ENCODE measurements around the gene ARHGAP19.

ARHGAP19 gene

DNA sequence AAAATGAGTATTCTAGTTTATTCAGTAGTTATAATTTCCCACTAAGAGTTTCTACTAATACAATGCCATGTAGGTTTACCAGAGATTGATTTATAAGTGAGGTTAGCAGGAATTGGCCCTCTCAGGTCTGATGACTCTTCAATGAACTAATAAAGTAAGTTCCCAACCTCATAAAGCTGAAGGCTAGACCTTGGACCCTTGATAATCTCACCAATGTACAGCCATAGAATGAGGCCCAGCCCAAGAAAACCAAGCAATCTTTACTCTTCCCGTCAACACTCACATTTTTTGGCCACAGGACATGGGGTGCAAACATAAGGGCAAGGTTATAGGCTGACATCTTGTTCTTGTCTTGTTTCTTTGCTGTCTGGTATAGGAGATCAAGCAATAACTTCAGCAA, 33.3 kb downstream of the ARHGAP19 start:
- DNase-seq (ENCODE audit: extremely low read depth, insufficient read length) = no peak
- Histone ChIP-seq H3K36me3 (ENCODE audit: control insufficient read depth, insufficient read depth, low read length) (peaks cover 3% of the 10 kb centered on the region), H3K27me3 (replicated peaks; ENCODE audit: control insufficient read depth, insufficient read depth, low read length) (no peaks in the 10 kb centered on the region), H3K4me3 (replicated peaks; ENCODE audit: low read depth, low read length) (no peak overlapping the region)
- TF ChIP-seq, protein P1, sequence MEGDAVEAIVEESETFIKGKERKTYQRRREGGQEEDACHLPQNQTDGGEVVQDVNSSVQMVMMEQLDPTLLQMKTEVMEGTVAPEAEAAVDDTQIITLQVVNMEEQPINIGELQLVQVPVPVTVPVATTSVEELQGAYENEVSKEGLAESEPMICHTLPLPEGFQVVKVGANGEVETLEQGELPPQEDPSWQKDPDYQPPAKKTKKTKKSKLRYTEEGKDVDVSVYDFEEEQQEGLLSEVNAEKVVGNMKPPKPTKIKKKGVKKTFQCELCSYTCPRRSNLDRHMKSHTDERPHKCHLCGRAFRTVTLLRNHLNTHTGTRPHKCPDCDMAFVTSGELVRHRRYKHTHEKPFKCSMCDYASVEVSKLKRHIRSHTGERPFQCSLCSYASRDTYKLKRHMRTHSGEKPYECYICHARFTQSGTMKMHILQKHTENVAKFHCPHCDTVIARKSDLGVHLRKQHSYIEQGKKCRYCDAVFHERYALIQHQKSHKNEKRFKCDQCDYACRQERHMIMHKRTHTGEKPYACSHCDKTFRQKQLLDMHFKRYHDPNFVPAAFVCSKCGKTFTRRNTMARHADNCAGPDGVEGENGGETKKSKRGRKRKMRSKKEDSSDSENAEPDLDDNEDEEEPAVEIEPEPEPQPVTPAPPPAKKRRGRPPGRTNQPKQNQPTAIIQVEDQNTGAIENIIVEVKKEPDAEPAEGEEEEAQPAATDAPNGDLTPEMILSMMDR (IDR thresholded peaks at IDR 0.05; ENCODE audit: insufficient read depth, low read length, poor library complexity, severe bottlenecking) = no peak

GRCh38 chr10:97256356-97256755, 36.1 kb downstream of the ARHGAP19 start:
- TF ChIP-seq, protein P1 (IDR thresholded peaks at IDR 0.05; ENCODE audit: insufficient read depth, low read length, poor library complexity, severe bottlenecking) = no peak
- no peak for DNase-seq (ENCODE audit: extremely low read depth, insufficient read length)
- peaks cover 3% of the 10 kb centered on the region for H3K36me3 ChIP-seq (ENCODE audit: control insufficient read depth, insufficient read depth, low read length)
- H3K27me3 ChIP-seq (replicated peaks; ENCODE audit: control insufficient read depth, insufficient read depth, low read length) = no peaks in the 10 kb centered on the region
- H3K4me3 ChIP-seq (replicated peaks; ENCODE audit: low read depth, low read length) = no peak overlapping the region

DNA sequence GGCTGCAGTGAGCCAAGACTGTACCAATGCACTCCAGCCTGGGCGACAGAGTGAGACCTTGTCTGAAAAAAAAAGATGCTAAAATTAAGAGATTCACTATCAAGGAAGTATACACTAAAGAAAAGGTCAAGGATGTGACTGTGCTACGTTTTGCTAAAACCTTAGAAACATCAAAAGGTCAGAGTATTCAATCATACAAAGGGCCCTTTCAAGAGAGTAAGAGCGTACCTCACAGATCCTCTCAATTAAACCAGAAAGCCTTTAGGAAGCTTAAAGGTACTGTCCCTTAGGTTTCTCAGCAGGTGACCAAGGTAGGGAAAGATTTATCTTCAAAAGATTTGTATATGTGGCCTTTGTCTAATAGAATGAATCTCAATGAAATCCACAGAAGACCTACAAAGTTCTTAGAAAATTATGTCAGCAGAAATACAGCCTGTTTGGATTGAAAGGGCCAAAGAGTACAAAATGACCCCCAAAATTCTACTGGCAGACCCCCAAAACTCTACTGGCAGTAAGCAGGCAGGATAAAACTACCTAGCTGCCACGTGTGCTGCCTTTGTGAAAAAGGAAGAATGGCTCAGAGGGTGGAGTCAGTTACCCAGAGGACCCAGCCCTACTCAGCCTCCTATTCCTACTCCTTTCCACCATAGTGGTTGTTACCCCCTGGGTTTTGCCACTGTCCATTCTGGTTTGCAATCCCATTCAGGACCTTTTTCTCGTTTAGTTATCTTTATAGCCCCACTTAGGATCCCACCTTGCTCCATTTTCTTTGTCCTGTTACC, 36.7 kb downstream of the ARHGAP19 start:
- H3K36me3 ChIP-seq (ENCODE audit: control insufficient read depth, insufficient read depth, low read length) = peaks cover 3% of the 10 kb centered on the region
- no peak for DNase-seq (ENCODE audit: extremely low read depth, insufficient read length)
- TF ChIP-seq, protein P1 (IDR thresholded peaks at IDR 0.05; ENCODE audit: insufficient read depth, low read length, poor library complexity, severe bottlenecking) = no peak
- H3K27me3 ChIP-seq (replicated peaks; ENCODE audit: control insufficient read depth, insufficient read depth, low read length) = no peaks in the 10 kb centered on the region
- no peak overlapping the region for H3K4me3 ChIP-seq (replicated peaks; ENCODE audit: low read depth, low read length)

GRCh38 chr10:97254694-97255093, 37.7 kb downstream of the ARHGAP19 start:
- no peaks in the 10 kb centered on the region for H3K27me3 ChIP-seq (replicated peaks; ENCODE audit: control insufficient read depth, insufficient read depth, low read length)
- no peak overlapping the region for H3K4me3 ChIP-seq (replicated peaks; ENCODE audit: low read depth, low read length)
- TF ChIP-seq, protein P1 (IDR thresholded peaks at IDR 0.05; ENCODE audit: insufficient read depth, low read length, poor library complexity, severe bottlenecking) = no peak
- H3K36me3 ChIP-seq (ENCODE audit: control insufficient read depth, insufficient read depth, low read length) = peaks cover 3% of the 10 kb centered on the region
- DNase-seq (ENCODE audit: extremely low read depth, insufficient read length) = no peak

GRCh38 chr10:97250952-97251351, 41.5 kb downstream of the ARHGAP19 start:
- Histone ChIP-seq H3K27me3 (replicated peaks; ENCODE audit: control insufficient read depth, insufficient read depth, low read length) (no peaks in the 10 kb centered on the region), H3K4me3 (replicated peaks; ENCODE audit: low read depth, low read length) (no peak overlapping the region), H3K36me3 (ENCODE audit: control insufficient read depth, insufficient read depth, low read length) (no peaks in the 10 kb centered on the region; the same call in 1 of the 2 replicates)
- TF ChIP-seq, protein P1 (IDR thresholded peaks at IDR 0.05; ENCODE audit: insufficient read depth, low read length, poor library complexity, severe bottlenecking) = no peak
- no peak for DNase-seq (ENCODE audit: extremely low read depth, insufficient read length)
